AG04450 (cell line): Measurements from ENCODE around the gene ETAA1. TPM values are rescaled to one million over a fixed set of nuclear protein-coding genes. Genes with fewer than 3 reads are reported as not detected.

ENCODE experiments used
- CTCF ChIA-PET: fragments of 300-600, 350-600 bp; formaldehyde crosslinking; extraction: SDS; loops from one replicate; lab custom pipeline; 2022; ENCODE audit warnings: antibody characterized with exemption, inconsistent platforms; lab: Charles Lee
- POLR2A ChIA-PET: fragments of 350-600 bp; formaldehyde crosslinking; extraction: SDS; loops from one replicate; lab custom pipeline; 2021; ENCODE audit warnings: antibody characterized with exemption, inconsistent platforms; lab: Yijun Ruan, JAX
- DNase-seq: peaks from one replicate; pipeline ENCODE4 v3.0.0-alpha.2; 2011; ENCODE audit warnings: low read depth, low spot score
- H3K27ac ChIP-seq: one replicate; pipeline ENCODE4 v1.5.1; 2012; ENCODE audit warnings: low read depth, low read length, control low read depth
- H3K27me3 ChIP-seq: one replicate; pipeline ENCODE4 v1.6.0; 2012; ENCODE audit warnings: low read length; ENCODE audit not compliant: control insufficient read depth, insufficient read depth
- H3K4me3 ChIP-seq: 2 replicates; pipeline ENCODE4 v1.5.1; 2011; ENCODE audit warnings: mild to moderate bottlenecking, low read depth, low read length, control low read depth
- H3K9me3 ChIP-seq: 2 replicates; pipeline ENCODE4 v1.5.1; 2012; ENCODE audit warnings: low read length; ENCODE audit not compliant: control insufficient read depth, insufficient read depth
- CTCF ChIP-seq: IDR thresholded peaks from 2 replicates; pipeline ENCODE4 v1.5.1; 2011; ENCODE audit warnings: low read depth, low read length, control low read depth, inconsistent platforms
- polyA plus RNA-seq: library from polyadenylated mRNA; depleted of rRNA; stranded (reverse); fragments of >200 nt; gene quantifications from 2 replicates; pipeline ENCODE4 v1.2.3, GENCODE V29; 2011

The ETAA1 gene
- polyA plus RNA-seq, 1 experiment: 18.1 TPM

DNA sequence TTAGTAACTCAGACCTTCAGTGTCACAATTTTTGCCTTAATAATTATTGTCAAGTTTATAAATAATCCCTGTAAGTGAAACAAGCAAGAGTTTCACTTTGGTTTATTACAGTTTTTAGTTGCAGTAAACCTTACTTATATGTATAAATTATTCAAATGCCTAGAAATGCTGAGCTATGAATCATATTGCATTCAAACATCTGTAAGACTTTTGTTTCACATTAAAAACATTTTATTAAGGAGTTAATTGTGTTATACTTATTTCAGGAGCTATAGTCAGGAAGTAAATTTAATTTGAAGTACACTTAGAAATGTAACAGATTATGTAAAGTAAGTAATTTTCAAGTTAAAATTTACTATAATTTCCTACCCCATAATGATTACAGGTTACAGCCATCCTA, 3.9 kb upstream of the ETAA1 start:
- no peaks in the 10 kb centered on the region for H3K27me3 ChIP-seq
- POLR2A ChIA-PET: no interaction called here
- CTCF ChIA-PET: interaction anchor here (2.0 kb wide), 1 partner anchor 257 kb away, joined by 7 read pairs; no protein-coding TSS in a partner anchor
- no peaks in the 10 kb centered on the region for H3K9me3 ChIP-seq
- no peak for DNase-seq
- no peak for TF ChIP-seq CTCF
- H3K27ac ChIP-seq: no peak overlapping the region
- no peak overlapping the region for H3K4me3 ChIP-seq

DNA sequence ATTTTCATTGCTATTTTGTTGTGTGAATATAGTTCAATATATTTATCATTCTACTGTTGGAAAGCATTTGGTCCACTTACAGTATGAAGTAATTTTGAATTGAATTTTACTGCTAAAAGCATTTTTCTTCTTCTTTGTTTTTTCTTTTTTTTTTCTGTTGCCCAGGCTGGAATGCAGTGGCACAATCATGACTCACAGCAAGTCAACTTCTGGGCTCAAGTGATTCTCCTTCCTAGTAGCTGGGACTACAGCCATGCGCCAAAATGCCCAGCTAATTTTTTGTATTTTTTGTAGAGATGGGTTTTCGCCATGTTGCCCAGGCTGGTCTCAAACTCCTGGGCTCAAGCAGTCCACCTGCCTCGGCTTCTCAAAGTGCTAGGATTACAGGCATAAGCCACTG, 2.4 kb upstream of the ETAA1 start:
- no peak overlapping the region for H3K4me3 ChIP-seq
- no peak for DNase-seq
- no peaks in the 10 kb centered on the region for H3K27me3 ChIP-seq
- no peak overlapping the region for H3K27ac ChIP-seq
- H3K9me3 ChIP-seq: no peaks in the 10 kb centered on the region
- no peak for TF ChIP-seq CTCF
- CTCF ChIA-PET: interaction anchor here (0.8 to 1.7 kb wide), 2 partner anchors 256 to 966 kb away, joined by 4 to 5 read pairs; no protein-coding TSS in a partner anchor
- POLR2A ChIA-PET: no interaction called here

GRCh38 chr2:67399144-67399543, 2.0 kb downstream of the ETAA1 start:
- no peaks in the 10 kb centered on the region for H3K27me3 ChIP-seq
- no peaks in the 10 kb centered on the region for H3K9me3 ChIP-seq
- H3K4me3 ChIP-seq: no peak overlapping the region
- CTCF ChIA-PET: no interaction called here
- DNase-seq: no peak
- POLR2A ChIA-PET: no interaction called here
- TF ChIP-seq CTCF: no peak
- H3K27ac ChIP-seq: no peak overlapping the region

DNA sequence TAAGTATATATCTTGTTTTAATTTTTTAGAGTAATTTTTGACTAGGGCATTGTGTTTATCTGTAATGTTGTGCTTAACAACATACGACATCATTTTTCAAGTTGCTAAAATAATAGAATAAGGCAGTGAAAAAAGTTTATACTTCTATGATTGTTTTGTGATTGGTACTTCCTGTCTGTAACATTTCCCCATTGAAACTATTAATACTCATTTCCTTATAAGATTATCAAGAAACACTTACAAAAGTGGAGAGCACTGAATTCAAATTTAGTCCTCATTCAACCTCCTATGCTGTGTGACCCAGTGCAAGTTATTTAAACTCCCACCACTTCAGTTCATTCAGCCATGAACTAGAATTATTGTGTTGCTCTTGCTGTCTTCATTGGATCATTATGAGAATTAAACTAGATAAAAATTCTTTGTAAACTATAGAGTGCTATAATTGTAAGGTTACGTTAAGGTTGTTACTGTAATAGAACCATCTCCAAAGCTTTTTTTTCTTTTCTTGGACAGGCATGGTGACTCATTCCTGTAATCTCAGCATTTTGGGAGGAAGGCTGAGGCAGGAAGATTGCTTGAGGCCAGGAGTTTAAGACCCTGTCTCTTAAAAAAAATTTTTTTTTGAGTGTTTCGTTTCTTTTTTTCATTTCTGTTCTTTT, 2.8 kb downstream of the ETAA1 start:
- Histone ChIP-seq H3K4me3 (no peak overlapping the region), H3K9me3 (no peaks in the 10 kb centered on the region), H3K27me3 (no peaks in the 10 kb centered on the region), H3K27ac (no peak overlapping the region)
- ChIA-PET CTCF (interaction anchor here (1.2 kb wide), 1 partner anchor 251 kb away, joined by 6 read pairs; no protein-coding TSS in a partner anchor), POLR2A (interaction anchor here (1.3 kb wide), 1 partner anchor 100 kb away, joined by 3 read pairs; no protein-coding TSS in a partner anchor)
- TF ChIP-seq CTCF: no peak
- DNase-seq: no peak
